NAMALWA (cell line): ENCODE results near the gene MYO1B.

Experiments
- DNase-seq: peaks from one replicate; pipeline ENCODE4 v3.0.0-alpha.2; 2015; ENCODE audit warnings: low spot score

MYO1B gene

GRCh38 chr2:191226196-191226595 lies 19.0 kb upstream of the MYO1B start:
- no peak for DNase-seq

GRCh38 chr2:191228333-191228732 lies 16.9 kb upstream of the MYO1B start:
- DNase-seq = no peak

GRCh38 chr2:191228861-191229260 lies 16.3 kb upstream of the MYO1B start:
- no peak for DNase-seq

GRCh38 chr2:191230174-191230573 lies 15.0 kb upstream of the MYO1B start:
- no peak for DNase-seq

- no peak for DNase-seq
Observed at GRCh38 chr2:191231995-191232394, 13.2 kb upstream of the MYO1B start.

GRCh38 chr2:191233533-191233932 lies 11.7 kb upstream of the MYO1B start:
- DNase-seq = no peak

- no peak for DNase-seq
Observed at GRCh38 chr2:191234376-191234775, 10.8 kb upstream of the MYO1B start.

GRCh38 chr2:191240871-191241270 lies 4.3 kb upstream of the MYO1B start:
- DNase-seq = no peak

- DNase-seq = no peak
Observed at GRCh38 chr2:191241418-191241817, 3.8 kb upstream of the MYO1B start.

GRCh38 chr2:191243154-191243553 lies 2.0 kb upstream of the MYO1B start:
- peak; percentile 3 for DNase-seq

- DNase-seq = no peak
Observed at GRCh38 chr2:191244350-191244749, 854 bp upstream of the MYO1B start.

GRCh38 chr2:191245869-191246531 lies 796 bp downstream of the MYO1B start:
- DNase-seq = no peak

- no peak for DNase-seq
Observed at GRCh38 chr2:191246820-191247380, 1.7 kb downstream of the MYO1B start.

- DNase-seq = no peak
Observed at GRCh38 chr2:191247381-191248057, 2.3 kb downstream of the MYO1B start.

- no peak for DNase-seq
Observed at GRCh38 chr2:191249156-191249813, 4.1 kb downstream of the MYO1B start.

GRCh38 chr2:191250400-191250799 lies 5.2 kb downstream of the MYO1B start:
- no peak for DNase-seq

GRCh38 chr2:191250986-191251385 lies 5.8 kb downstream of the MYO1B start:
- DNase-seq = no peak

GRCh38 chr2:191252699-191253098 lies 7.5 kb downstream of the MYO1B start:
- DNase-seq = no peak

GRCh38 chr2:191253476-191253875 lies 8.3 kb downstream of the MYO1B start:
- no peak for DNase-seq

GRCh38 chr2:191255271-191255670 lies 10.1 kb downstream of the MYO1B start:
- DNase-seq = no peak

- no peak for DNase-seq
Observed at GRCh38 chr2:191255756-191256312, 10.6 kb downstream of the MYO1B start.

GRCh38 chr2:191257934-191258333 lies 12.7 kb downstream of the MYO1B start:
- DNase-seq = no peak

GRCh38 chr2:191258996-191259395 lies 13.8 kb downstream of the MYO1B start:
- DNase-seq = no peak
